GM19238 (cell line): ENCODE data around the gene PITPNM3.

ENCODE experiments used
- DNase-seq: peaks from one replicate; pipeline ENCODE4 v3.0.0; 2011; ENCODE audit warnings: low spot score; ENCODE audit not compliant: insufficient read length

PITPNM3 gene

DNA sequence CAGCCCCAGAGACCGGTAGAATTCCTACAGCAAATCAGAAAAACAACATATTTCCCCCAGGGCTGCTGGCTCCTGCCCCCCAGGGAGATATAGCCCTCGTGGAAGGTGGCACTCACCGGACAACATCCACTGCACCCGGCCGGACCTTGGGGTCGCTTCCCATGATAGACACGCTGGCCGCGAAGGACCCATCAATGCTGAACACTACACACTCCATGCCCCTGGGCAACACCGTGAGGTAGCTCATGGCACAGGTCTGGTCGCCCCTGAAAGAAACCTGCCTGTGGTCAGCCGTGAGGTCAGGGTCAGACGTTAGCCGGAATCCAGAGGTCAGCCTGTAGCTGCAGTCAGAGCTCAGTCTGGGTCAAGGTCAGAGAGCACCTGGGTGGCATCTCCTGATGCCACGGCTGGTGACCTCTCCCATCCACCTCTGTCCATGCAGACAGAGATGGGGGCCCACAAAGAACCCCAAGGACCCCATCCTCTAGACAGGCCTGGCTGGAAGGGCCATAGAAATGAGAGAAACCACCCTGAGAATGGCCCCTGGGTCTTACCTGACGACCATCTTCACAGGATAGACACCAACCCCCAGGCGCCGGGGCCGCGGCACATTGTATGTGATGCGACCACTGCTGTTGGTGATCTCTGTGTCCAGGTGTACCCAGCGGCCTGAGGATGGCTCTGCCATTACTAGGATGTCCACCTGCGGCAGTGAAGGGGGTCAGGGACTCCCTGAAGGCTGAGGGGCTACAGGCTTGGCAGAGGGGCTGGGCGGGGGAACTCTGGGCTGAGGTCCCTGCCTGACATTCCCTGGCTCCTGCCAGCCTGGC, 92.5 kb downstream of the PITPNM3 start:
- DNase-seq, result no peak

DNA sequence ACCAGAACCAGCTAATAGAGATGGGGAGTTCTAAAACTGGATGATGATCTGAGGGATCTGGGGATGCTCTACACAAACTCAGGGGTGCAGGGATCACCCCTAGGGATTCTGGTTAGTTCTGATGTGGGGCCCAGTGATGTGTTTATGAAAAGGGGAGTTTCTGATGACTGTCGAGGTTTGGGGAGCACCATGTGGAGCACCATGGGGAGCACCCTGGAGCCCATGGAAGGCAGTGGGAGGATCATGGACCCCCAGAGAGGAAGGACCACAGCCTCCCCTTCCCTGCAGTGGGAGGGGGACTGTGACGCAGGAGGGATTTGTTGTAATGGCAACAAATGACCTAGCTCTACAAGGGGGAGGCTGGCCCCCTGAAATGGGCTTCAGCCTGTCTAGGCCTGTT, 93.7 kb downstream of the PITPNM3 start:
- DNase-seq, result no peak

DNA sequence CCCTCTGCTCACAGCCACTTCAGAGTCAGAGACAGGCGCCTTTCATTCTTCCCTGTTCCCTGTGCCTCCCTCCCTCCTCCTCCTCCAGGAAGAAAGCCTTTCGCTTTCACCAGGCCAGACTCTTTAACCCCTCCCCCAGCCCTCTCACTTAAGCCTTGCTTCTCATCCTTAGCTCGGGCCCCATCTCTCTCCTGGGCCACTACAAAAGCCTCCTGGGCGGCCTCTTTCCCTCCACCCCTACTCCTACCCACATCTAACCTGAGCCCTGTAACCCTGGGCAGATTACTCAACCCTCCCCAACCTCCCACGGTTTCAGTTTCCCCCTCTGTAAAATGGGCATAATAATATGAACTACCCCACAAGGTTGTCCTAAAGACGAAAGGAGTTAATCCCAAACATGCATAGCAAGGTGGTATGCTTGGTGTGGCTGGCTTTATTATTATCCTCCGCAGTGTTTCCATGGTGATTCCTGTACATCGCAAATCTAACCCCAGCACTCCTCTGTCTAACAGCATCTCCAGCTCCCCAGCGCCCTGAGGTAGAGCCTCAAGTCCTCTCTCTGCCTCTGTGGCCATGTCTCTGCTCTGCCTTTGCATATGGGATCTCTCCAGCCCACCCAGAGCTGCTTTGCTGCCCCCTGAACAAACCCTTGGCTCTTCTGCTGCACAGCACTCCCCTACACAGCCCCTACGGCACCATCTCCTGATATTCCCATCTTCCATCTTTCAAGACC, 94.4 kb downstream of the PITPNM3 start:
- no peak for DNase-seq

DNA sequence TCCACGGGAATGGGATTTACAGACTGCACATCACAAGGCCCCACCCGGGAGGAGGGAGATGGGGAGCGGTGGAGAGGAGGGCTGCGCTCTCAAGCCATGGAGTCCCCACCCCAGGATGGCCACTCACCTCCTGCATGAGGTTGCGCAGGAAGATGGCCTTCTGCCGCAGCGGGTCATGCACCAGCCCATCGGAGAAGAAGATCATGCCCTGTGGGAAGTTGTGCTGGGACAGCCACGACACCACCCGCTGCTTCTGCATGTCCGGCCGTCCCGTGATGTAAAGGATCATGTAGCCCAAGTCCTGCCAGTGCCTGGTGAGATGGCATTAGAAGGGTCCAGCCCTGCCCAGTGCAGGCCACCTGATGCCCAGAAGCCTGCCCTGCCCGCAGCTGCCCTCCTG, 95.1 kb downstream of the PITPNM3 start:
- no peak for DNase-seq

DNA sequence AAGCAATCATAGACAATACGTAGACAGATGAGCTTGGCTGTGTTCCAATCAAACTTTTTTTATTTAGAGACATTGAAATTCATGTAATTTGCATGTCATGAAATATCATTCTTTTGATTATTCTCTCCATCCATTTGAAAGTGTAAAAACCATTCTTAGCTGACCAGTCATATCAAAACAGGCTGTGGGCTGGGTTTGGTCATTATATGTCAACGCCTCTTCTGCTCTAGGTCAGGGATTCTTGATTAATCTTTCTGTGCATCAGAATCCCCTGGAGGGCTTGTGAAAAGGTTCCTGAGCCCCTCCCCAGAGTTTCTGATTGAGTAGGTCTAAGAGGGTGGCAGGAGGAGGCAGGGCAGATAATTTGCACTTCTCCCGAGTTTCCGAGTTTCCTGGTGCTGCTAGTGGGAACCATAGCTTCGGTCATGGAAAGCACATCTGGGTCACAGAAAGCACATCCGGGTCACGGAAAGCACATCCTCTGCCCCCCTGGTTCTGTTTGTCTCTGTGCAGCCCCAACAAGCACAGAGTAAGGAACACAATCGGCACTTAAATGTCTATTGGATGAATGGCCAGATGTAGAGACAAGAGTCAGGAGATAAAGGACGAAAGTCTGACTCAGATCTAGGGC, 95.7 kb downstream of the PITPNM3 start:
- DNase-seq, result no peak

DNA sequence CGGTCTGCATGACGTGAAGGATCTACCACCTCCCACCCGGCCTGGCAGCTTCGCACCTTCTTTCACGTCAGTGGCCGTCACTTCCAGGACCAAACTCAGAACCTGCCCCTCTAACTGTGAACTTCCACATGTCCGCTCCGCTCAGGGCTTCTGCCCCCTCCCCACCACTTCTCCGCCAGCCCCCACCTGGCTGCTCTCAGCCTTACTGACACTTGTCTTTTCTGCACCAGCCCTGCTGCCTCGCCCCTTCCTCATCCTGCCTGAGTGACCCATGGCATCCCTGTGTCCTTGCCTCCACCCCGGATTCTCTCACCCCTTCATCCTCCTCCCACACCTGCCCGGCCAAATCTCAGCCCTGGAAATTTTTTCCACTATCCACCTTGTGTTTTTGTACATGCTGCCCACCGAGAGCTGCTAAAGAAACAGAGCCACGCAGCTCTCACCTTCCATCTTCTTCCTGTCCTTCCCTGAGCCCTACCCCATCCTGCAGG, 97.8 kb downstream of the PITPNM3 start:
- no peak for DNase-seq

DNA sequence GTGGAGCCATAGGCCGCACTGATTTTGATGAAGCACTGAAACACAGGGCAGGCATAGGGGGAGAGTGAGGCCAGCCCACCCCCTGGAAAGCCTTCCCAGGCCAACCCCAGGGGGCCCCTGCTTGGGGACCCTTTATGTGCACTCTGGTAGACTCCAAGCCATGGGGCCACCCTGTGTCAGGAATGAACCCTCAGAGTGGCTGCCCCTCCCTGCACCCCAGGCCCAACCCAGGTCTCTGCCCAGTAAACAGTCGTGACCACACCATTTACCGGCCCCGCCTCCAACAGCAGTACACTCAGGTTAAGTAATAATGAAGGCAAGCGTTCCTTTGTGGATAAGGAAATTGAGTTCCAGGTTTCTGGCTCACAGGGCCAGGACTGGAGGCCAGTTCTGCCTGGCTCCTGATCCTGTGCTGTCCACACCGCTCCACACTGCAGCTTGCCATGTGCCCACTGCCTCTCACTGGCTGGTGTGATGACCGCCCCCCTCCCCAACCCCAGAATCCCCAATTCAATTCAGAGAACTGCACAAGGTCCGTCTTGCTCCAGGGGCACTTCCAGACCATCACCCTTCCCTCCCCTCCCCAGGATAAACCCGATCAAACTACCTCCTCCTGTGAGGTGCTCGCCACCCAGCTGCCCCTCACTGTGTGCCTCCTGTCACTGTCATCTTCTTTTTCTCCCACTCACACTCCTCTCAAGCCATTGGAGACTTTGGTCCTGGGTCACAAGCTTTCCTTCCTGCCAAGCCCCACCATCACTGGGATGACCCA, 98.5 kb downstream of the PITPNM3 start:
- no peak for DNase-seq

DNA sequence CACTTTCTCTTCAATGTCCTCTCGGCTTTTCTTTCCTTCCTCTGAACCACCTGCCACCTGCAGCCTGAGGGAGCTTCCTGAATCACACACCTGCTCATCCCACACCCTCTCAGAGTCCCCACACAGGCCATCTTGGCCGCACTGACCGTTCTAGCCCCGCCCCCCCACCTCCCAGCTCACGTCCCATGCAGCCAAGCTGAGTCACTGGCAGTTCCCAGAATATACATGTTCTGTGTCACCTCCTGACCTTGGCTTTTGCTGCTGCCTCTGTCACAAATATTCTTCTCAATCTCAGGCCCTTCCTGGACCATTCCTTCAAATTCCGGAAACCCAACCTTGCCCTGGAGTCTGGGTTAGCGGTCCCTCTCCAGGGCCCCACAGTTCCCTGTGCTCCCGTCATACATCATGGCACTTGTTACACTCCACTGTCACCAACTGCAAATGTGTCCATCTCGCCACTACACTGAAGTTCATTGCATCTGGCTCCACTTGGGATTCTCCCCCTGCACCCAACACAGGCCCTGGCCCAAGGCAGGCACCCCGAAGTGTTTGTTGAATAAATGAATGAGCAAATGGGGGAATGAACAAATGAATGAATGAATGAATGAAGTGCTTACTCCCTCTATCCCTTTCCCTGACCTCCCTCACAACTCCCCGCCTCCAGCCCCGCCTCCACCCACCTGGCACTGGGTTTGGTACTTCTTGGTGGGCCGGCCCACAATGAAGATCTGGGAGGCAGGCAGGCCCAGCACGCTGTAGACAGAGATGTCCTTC, 99.3 kb downstream of the PITPNM3 start:
- DNase-seq, result no peak

DNA sequence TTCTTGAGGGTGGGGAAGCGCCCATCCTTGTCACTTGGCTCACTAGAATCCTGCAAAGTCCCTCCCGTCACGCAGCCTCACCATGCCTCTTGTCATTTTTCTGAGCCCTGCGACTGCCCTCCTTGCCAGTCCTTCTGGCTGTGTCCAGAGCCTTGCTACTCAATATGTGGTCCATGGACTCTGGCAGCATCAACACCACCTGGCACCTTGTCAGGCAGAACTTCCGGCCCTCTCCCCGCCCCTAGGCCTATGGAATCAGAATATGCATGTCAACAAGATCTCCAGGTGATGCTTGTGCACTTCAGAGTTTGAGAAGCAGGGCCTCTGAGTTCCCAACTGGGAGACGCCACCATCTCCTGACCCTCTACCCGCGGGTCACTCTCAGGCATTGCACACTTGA, 100.0 kb downstream of the PITPNM3 start:
- no peak for DNase-seq

DNA sequence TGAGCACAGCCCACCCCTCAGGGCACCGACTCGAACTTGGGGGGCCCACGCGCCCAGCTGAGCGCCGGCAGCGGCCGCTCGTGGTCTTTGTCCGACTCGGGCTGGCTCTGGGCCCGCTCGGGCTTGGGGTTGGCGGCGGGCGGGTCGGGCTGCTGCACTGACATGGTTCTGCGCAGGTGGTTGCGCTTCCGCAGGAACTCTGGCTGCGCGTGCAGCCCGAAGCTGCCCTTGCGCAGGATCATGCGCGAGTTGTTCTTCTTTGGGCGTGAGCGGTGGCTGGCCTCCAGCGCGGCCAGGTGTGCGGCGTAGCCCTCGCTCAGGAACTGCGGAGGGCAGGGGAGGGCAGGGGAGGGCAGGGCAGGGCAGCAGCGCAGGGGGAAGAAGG, 101.0 kb downstream of the PITPNM3 start:
- DNase-seq, result peak; percentile 73

DNA sequence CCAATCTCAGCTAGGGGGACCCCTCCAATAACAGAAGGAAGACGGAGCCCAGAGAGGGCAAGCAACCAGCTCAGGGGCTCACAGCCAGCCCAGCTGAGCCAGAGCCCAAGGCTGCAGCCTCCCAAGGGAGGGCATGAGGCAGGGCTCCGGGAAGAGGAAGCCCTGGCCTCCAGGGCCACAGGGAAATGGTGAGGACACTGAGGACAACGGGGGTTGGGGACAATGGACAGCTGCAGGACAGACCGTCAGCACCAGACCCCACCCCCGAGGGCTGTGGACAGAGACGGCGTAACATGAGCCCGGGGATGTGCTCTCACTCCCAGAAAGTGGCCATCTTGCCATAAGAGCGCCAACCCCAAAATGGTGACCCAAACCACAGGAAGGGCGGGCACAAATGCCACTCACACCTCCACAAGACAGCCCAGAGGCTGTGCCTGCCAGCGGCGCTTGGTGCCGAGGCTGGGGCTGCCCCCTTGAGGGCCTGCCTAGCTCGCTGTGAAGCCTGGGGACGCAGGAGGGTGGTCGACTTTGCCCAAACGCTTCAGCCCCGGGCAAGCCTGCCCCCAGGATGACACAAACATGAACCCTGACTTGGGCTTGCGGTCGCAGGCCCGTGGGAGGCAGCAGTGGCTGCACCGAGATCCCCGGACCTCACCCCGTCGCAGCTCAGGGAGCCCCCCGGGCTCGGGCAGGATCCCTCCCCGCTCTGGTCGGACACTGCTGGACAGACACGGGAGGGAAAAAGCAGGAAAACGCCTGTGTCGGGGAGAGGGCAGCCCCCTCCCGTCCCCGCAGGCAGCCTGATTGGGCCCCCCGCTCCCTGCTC, 101.6 kb downstream of the PITPNM3 start:
- no peak for DNase-seq

DNA sequence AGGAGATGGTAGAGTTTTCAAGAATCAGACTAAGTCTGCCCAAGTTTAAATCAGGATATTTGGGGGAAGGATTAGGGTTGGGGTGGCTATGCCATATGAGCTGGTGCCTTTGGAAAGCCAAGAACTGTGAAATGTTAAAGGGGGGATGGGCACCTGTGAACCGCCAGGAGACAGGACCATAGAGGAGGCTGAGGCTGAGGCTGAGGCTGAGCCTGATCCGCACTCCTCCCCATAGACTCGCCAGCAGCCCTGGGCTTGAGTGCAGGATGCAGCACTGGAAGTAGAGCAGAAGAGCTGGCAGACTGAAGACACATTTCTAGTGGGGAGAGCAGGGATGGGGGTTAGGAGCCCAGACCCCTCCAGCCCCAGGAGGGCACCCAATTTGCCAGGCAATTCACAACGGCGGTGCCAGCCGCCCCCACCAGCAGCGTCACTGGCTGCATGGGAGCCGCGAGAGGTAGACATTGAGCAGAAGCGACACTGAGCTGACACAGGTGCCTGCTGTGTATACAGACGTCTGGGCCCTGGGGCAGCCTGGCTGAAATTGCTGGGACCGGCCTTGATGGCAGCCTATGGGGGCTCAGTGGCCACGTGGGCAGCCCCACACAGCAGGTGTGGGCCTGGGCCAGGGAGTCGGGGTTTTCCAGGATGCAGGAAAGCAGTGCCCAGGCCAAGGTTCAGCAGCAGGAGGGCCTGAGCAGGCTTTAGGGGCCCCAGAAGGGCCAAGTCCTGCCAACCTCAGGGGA, 102.9 kb downstream of the PITPNM3 start:
- no peak for DNase-seq

DNA sequence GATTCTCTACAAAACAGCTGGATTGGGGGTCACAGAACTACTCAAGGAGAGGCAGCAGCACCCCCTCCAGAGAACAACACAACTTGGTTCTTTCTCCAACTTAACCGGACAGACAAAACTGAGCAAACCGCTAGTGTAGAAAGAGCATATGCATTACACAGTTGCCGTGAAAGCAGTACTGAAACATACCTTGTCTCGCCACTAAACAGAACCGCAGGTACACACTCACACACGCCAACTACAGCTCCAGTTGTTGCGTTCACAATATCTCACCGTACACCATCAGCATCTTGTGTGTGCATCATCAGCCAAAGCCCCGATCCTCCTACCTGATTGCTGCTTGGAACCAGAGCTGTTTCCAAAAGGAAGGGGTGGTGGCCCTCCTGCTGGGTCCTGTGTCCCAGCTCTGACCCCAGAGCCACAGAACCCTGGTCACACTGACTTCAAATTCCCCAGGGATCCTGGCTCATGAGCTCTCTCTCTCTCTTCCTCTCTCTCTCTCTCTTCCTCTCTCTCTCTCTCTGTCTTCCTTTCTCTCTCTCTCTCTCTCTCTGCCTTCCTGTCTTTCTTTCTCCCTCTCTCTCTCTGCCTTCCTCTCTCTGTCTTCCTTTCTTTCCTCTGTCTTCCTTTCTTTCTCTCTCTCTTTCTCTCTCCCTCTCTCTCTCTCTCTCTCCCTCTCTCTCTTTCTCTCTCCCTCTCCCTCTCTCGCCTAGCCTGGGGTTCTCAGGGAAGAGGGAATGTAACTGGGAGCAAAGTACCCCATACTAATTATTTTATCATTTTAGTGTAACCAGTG, 103.7 kb downstream of the PITPNM3 start:
- no peak for DNase-seq

DNA sequence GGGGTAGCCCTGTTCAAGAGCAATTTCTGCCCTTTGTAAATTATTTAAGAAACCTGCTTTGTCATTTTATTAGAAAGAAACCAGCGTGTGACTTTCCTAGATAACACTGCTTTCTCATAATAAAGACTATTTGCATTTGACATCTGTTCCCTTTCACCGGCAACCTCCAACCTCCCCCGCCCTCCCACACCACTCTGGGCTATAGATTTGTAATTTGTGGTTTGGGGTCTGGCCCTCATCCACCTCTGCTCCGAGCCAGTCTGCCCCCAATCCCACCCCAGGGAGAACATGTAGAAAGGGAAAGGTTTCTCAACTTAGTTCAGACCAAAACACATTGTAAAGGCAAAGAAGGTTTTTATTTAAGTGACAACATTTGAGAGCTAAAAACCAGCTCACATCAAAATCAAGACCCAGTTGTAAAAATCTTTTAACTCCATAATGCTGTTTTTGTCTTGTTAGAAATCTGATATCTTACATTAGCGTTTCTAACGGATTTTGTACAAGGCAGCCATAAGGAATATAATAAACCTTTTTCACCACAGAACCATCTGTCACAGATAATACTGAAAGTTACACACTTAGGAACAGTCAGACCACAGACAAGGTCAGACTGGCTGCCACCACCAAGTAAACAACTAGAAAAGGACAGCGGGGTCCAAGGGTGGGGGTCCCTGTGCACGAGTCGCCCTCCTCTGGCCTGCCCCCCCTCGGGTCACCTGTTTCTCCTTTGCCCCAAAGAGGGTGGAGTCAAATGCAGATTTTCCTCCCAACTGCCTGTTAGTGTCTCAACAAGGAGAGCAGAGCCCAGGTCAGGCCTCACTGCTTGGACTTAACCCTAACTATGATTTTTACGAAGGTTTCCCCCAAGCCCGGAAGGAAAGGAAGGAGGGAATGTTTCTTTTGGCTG, 105.2 kb downstream of the PITPNM3 start:
- DNase-seq, result no peak

DNA sequence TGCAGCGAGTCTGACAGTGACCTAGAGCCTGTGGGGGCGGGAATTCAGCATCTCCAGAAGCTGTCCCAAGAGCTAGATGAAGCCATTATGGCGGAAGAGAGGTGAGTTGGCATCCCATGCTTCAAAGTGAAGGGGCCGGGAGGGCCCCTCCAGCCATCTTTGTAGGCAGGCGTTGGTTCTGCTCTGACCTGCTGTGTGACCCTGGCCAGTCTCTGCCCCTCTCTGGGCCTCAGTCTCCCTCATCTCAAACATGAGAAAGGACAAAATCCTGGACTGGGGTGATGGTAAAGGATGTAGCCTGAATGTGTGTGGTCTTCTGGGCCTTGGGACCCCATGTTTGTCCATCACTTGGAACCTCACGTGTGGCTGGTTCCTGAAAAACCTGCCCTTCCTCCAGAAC, 107.0 kb downstream of the PITPNM3 start:
- DNase-seq, result no peak

DNA sequence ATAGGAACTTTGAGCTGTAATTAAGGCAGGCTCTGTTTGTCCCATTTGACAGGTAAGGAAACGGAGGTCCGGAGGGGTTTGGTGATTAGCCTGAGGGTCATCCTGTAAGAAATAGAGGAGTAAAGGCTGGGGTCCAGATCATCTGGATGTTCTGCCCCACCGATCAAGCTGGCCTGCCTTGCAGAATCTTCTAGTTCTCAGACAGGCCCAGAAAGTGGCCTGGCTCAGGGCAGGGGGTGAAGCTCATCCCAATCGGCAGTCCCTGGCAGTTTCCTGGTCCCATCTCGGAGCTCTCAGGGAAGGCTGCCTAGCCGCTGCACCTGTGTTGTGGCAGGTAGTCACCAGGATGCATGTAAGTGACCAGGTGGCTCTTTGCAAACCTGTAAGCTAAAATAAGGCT, 107.9 kb downstream of the PITPNM3 start:
- no peak for DNase-seq

DNA sequence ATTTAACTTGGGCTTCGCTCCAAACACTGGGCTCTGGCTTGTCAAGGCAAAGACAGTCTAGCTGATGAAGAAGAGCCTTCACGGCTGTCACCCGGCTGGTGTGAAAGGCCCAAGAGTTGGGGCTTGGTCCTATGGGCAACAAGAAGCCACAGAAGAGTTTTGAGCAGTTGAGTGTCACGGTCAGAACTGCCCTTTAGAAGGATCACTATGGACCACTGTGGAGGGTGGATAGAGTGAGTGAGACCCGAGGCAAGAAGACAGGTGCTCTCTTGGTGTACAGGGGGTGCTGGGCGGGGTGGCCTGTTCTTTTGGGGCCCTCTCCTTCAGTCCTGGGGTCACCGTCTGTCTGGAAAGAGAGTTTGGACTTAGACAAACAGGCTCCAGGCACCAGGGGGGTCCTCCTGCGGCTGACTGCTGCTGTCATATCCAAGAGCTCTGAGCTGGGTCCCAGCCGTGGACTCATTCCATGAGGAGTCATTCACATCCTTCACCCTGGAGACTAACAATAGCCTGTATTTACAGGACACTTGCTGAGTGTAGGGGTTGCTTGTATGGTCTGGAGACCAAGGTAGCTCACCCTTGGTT, 109.7 kb downstream of the PITPNM3 start:
- no peak for DNase-seq
